Measurements from ENCODE around the gene EPS8.
A peak's percentile ranks its signal among the peaks of the same experiment; 100 is the strongest.

Gene EPS8

DNA sequence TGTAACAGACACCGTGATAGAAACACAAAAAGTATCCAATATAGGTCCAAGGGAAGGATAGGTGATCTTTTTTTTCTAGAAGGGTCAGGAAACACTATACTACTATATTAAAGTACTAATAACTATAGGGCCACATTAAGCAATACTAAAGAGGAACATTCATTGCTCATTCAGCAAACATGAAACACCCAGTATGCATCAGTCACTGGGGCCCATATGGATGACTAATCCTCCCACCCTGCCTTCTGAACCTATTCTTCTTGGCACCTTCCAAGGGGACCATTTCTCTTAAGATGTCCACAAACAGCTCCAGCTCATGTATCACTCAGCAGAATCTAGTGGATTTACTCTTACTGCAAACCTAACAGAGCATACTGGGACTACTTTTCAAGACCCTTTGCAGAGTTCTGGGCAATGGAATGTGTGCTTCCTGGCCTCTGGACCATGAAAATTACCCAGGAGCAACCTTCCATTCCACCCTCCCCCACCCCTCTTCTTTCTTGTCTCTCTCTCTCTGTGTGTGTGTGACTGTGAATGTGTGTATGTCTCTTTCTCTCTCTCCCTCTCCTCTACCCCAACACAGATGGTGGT lies 187.9 kb downstream of the EPS8 start:
- DNase-seq (ENCODE audit: low spot score), result no peak

DNA sequence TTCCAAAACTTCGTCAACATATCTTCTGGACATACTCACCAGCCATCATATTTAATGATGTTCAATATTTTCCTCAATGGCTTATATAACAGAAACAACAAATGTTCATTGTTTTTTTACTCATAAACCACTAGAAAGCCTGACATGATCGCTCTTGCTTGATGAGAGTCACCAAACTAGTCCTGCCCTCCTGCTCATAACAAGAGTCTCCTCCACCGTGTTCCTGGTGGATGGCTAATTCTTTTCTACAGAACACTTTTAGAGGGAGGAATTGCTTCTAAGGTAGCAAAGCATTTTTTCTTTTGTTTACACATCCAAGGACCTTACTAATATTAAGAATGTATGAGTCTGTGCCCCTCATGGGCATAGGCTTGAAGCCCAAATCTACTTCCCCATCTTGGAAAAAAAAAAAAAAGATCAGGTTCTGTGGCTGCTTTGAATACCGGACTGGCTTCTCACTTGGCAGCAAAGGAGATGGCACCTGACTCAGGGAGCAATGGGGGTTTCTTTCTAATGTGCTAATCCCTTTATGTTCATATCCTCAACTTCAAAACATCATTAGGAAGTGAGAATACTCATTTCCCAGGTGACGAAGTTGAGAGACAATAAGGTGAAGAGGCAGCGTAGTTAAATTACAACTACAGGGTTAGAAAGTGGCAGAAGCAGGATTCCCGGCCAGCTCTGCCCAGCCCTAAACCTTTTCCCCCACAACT lies 188.8 kb downstream of the EPS8 start:
- DNase-seq (ENCODE audit: low spot score), result no peak

DNA sequence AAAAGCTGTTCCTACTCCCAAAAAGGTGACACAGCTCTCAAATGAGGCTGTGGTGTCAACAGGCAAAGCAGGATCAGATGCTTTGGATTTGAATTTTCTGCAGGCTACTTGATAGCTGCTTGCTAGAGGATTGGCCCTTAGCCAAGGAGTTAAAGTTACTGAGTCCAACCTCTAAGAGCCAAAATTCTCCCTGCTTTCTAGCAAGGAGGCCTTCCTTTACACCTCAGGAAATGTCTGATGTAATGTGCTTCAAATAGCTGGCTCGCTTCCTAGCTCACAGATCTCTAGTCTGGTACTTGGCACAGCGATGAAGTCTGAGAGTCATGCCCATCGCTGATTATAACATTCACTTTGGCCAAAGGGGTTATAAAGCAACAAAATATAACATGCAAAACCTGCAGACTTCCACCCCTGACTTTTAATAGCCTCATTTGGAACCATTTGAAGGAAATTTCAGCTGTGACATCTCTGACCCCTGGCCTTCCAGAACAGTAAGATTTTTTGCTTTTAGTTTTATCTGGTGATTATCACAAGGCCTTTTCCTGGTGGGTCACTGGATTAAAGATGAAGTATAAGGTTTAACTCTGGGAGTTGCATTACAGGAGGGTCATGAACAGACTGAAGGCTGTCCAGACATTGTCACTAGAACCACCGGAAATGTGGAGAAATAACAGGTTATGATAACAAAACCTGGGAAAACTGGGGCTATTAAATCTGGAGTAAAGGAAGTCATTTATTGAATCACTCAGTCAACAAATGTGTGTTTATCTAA lies 189.7 kb downstream of the EPS8 start:
- no peak for DNase-seq (ENCODE audit: low spot score)

DNA sequence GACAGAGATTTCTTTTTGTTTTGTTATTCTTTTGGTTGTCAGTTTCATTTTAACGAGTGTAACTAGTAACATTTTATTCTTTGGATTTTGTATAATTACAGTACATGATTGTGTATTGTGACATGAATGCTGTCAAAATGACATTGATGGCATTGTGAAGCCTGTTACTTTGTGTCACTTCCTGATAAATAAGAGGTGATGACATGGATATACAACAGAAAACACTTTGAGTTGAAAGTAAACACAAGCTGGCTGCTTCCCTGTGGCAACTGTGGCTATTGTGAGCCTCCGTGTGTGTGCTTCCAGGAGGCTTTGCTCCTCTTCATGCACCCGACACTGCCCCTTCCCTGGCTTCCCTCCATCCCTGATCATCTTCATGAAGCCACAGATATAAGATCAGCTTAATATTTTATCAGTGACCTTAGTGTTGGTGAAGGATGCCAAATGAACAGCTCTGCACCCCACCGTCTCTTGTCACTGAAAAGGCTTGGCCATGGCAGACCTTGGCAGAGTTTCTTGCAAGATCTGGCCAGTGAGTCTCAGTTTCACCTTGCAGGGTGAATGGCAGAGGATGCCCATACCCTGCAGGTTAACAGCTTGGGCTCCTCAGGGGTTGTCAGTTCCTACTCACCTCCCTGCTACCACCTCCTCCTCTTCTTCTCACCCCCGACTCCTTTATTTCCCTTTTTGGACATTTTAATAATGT lies 191.9 kb downstream of the EPS8 start:
- no peak for DNase-seq (ENCODE audit: low spot score)

DNA sequence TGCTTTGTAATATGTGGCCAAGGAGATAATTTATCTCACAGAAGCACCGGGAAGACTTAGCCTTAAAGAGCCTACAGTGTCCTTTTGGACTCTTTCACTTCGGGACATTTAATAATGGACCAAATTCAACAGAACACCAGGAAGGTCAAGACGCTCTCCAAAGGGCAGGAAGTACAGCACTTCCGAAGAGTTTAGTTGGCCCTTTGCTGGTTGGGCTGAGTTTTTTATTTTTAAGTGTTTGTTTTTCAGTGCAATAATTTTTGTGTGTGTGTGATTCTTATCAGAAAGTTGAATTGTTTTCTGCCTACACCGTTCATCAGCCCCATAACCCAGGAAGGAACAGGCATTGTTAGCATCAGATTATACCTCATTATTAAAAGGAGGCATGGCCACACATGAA lies 193.0 kb downstream of the EPS8 start:
- no peak for DNase-seq (ENCODE audit: low spot score)

DNA sequence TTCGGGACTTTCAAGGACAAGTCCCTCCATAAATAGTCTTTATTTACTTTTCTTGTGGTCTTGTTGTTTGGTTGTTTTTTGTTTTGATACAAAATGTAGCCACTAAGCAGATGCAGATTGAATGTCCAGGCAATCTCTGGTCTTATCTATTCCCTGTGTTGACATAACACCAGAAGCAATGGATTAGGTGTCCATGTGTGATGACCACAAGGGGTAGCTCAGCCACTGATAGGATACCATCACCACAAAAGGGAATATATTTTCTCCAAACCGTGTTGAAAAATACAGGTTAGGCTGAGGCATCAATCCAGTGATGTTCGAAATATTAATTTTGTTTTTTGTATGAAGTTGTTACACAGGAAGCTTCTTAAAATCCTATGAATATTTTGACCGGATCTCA lies 196.3 kb downstream of the EPS8 start:
- no peak for DNase-seq (ENCODE audit: low spot score)

DNA sequence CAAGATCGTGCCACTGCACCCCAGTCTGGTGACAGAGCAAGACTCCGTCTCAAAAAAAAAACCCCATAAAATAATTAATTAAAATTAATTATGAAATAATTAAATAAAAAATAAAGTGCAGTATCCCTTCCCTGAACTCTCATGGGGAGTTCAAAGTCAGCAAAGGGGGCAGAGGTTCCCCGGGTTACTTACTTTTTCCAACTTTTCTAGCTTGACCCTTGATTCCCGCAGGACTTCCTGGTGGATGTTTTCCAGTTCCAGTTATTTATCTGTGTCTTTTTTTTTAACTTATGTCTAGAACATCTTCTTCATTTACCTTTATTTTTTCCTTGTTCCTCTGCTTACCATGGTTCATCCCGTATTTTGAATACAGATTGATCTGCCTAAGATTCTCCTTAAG lies 197.4 kb downstream of the EPS8 start:
- DNase-seq (ENCODE audit: low spot score), result no peak

DNA sequence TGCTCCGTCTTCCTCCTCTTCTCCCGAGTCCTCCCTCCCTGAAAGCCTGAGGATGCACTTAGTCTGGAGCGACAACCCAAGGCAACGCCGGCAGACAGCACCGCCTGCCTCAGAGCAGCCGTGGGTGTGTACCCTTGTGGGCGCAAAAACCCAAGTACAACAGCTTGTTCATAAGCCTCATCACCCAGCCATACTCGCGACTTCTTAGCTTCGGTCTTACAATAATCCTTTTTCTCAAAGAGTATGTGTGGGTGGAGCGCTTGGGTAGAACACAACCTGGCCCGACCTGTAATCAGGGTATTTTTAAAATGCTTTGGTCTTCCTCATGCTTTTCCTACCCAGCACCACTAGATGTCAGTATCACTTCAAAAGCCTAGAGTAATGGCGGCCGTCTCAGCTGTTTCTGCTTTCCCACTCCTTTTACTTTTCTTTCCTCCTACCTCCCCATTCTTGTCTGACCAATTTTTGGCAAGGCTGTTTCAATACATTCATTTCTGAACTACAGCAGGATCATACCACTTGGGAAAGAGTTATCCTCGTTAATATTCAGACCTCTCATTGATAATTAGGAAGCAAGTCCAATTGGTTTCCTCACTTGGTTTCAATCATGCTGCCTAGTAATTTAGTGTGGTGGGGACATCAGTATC lies 198.9 kb downstream of the EPS8 start:
- DNase-seq (ENCODE audit: low spot score), result peak; percentile 86

DNA sequence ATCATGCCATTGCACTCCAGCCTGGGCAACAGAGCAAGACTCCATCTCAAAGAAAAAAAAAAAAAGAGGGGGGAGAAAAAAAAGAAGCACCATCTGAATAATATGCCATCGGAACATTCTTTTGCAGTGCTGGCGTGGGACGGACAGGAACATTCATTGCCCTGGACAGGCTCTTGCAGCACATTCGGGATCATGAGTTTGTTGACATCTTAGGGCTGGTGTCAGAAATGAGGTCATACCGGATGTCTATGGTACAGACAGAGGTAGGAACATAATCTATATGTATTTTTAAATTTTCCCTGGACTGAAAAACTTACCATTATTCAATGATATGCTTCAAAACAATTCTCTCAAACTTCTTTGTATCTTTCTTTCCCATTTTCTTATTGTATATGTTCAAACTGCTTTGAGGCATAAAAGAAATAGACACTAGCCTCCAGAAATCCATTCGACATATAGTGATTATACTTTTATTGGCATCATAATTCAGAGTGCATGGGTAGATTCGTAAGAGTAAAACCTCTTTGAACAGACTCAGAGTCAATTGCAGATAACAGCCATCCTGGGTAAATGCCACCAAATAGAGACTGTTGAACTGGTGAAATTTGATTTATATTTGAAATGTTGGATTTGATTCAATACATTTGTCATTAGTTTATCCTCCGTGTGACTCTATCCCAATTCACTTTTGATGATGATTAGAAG lies 199.7 kb downstream of the EPS8 start:
- no peak for DNase-seq (ENCODE audit: low spot score)

DNA sequence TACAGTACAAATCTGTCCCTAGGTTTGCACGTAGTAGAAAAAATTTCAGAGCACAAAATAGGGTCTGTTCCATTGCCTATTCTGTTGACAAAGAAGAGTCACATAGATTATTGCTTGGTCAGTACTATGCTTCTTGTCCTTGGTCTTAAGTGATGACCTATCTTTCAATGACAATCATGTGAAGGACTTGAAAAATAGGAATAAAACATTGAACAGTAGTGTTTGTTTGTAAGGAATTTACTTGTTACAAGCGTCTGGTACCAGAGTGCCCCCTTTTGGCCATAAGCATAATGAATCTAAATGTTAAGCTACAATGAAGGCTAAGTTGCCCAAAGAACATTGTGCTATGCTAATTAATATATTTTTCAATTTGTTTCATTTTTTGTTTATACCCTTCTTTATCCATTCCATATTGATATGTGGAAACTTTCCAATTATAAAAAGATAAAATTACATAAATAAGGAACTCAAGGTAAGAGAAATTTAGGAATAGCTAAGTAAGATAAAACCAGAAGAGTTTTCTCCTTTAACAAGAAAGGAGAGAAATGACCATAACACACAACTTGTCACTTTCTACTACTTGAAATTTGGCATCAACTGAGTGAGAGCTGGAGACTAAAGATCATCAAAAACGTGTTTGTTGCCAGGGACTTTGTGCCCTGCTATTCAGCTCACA lies 204.7 kb downstream of the EPS8 start:
- peak; percentile 66 for DNase-seq (ENCODE audit: low spot score)

DNA sequence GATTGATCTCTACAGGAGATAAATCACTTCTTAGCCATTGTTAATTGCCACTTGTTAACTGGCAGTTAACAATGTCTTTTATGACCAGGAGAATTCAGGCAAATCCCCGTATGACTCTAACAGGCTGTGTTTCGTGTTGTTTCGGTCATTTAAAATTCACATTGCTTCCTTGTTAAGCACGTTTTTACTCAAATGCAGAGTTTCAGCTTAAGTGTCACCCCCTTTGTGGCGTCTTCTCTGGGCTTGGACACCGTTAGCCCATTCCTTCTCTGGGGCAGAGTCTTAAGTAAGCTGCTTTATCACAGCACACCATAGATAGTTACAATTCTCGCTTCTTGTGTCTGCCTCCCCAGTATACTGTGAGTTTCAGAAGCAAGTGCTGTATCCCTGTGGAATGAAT lies 205.4 kb downstream of the EPS8 start:
- DNase-seq (ENCODE audit: low spot score), result no peak

DNA sequence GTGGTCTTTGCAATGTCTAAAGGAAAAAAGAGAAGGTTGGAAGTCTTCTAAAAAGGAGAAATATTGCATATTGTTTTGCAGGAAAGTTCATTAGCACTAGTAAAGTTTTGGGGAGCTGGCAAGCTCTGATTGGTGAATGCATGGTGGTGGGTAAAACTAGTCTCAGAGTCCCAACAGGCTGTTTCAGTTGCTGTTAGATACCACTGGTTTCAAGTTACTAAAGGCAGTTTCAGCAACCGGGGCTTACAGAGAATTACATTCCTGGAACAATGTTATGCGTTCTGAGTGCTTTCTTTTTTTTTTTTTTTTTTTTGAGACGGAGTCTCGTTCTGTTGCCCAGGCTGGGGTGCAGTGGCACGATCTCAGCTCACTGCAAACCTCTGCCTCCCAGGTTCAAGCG lies 208.2 kb downstream of the EPS8 start:
- DNase-seq (ENCODE audit: low spot score), result no peak

DNA sequence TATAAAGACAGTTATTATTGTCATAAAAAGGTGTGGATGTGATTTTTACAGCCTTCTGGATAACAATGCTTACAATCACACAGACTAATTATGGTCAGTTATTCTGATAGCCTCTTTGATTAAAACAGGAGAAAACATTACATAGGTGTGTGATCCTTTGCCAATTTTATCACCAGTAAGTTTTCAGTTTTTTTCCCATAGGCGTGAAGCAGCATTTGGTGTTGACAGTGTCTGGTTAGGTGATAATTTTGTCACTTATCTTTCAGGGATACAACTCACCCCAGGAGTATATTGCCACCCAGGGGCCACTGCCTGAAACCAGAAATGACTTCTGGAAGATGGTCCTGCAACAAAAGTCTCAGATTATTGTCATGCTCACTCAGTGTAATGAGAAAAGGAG lies 208.8 kb downstream of the EPS8 start:
- DNase-seq (ENCODE audit: low spot score), result no peak

DNA sequence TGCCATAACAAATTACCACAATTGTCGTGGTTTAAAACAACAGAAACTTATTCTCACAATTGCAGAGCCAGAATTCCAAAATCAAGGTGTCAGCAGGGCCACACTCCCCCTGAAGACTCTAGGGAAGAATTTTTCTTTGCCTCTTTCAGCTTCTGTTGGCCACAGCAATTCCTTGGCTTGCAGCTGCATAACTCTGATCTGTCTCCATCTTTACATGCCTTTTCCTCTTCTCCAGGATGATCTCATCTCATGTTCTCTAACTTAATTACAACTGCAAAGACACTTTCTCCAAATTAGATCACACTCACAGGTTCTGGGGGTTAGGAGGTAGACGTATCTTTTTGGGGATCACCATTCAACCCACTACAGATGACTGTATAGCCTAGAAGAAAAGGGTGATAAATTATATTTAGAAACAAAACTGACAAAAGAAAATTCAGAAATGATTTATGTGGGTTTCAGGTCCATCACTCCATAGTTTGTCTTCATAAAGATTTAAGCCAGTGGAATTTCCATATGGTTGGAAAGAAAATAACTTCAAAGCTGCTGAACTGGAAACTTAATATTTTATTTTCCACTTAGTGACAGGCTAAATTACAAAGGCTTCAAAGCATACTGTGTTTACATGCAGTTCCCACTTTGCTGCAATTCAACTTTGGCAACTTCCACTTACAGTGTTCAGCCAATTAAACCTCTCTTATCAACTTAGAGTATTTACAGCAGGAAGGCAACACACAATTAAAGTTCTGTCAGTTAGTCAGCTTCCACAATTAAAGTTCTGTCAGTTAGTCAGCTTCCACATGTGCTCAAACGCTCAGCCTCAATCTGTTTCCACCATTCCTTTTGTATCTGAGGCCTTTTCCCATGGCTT lies 213.3 kb downstream of the EPS8 start:
- DNase-seq (ENCODE audit: low spot score), result no peak

DNA sequence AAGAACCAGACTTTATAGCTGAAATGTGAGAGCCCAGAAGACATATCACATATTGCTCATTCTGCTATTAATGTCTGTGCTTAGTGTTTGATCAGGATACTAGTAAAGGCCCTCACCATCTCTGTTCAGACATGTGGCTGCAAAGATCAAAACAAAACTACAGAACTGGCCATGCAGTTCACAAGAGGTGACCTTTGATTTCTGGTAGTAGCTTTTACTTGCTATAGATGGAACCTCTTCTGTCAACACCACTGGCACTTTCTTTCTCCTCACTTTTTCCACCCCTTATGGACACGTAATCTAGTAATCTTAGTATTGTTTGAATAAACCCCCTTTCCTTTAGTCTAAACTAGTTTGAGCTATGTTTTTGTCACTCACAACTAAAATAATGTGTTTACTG lies 214.8 kb downstream of the EPS8 start:
- DNase-seq (ENCODE audit: low spot score), result no peak

Measured in NAMALWA (cell line).